Measurements from ENCODE around the gene LARP1B. TPM values are rescaled to one million over a fixed set of nuclear protein-coding genes. Genes with fewer than 3 reads are reported as not detected.
"Not testable (repeated sequence)": the region's sequence is repeated elsewhere in the genome, so short reads cannot be mapped to it uniquely, and the experiment has no call there.

LARP1B gene
- total RNA-seq, 2 experiments from 2014 or later: 13.8 to 14.0 TPM

- DNase-seq: no peak
- H3K4me1 Mint-ChIP-seq: no peaks in the 10 kb centered on the region
- peaks cover 1% of the 10 kb centered on the region for H3K9me3 Mint-ChIP-seq
- H3K4me3 Mint-ChIP-seq: no peak overlapping the region
- POLR2A ChIA-PET: no interaction called here
- CTCF ChIA-PET: no interaction called here
- no peaks in the 10 kb centered on the region for H3K27me3 Mint-ChIP-seq
- peaks cover 7% of the 10 kb centered on the region for H3K36me3 Mint-ChIP-seq (ENCODE audit: low read depth)
- no peak overlapping the region for H3K27ac Mint-ChIP-seq
Observed at GRCh38 chr4:128155231-128155855, 94.2 kb downstream of the LARP1B start.

DNA sequence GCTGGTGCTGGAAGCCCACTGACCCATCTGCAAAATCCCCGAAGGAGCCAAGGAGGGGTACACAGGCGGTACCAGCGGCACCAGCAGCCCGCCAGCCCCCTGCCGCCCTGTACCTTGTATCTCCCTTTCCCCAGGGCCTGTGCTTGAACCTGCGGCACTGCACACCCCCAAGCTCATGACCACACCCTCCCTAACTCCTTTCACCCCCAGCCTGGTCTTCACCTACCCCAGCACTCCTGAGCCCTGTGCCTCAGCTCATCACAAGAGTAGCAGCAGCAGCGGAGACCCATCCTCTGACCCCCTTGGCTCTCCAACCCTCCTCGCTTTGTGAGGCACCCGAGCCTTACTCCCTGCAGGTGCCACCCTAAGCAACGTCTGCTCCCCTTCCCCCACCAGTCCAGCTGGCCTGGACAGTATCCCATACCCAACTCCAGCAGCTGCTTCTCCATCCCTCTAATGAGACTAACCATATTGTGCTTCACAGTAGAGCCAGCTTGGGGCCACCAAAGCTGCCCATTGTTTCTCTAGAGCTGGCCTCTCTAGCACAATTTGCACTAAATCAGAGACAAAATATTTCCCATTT lies 94.9 kb downstream of the LARP1B start:
- no peak overlapping the region for H3K27ac Mint-ChIP-seq
- no peak for DNase-seq
- peaks cover 1% of the 10 kb centered on the region for H3K9me3 Mint-ChIP-seq
- H3K36me3 Mint-ChIP-seq (ENCODE audit: low read depth): peaks cover 7% of the 10 kb centered on the region
- H3K4me1 Mint-ChIP-seq: no peaks in the 10 kb centered on the region
- H3K27me3 Mint-ChIP-seq: no peaks in the 10 kb centered on the region
- ChIA-PET POLR2A (no interaction called here), CTCF (no interaction called here)
- no peak overlapping the region for H3K4me3 Mint-ChIP-seq

DNA sequence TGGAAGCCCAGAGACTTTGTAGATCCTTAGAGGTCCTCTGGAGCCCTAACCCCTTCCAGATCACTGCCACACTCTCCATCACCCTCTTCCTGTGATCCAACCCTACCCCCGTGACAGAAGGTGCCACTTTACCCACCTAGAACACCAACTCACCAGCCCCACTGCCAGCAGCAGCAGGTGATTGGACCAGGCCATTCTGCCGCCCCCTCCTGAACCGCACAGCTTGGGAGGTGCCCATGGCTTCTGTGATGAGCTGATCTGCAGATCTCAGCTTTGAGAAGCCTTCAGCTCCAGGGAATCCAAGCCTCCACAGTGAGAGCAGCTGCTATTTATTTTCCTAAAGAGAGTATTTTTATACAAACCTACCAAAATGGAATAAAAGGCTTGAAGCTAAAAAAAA lies 95.4 kb downstream of the LARP1B start:
- H3K27ac Mint-ChIP-seq; H3K9me3 Mint-ChIP-seq; CTCF ChIA-PET; POLR2A ChIA-PET; H3K36me3 Mint-ChIP-seq (ENCODE audit: low read depth); DNase-seq; H3K27me3 Mint-ChIP-seq; H3K4me1 Mint-ChIP-seq; H3K4me3 Mint-ChIP-seq: not testable (repeated sequence)

GRCh38 chr4:128158894-128159293 lies 97.8 kb downstream of the LARP1B start:
- ChIA-PET POLR2A (no interaction called here), CTCF (no interaction called here)
- no peaks in the 10 kb centered on the region for H3K4me1 Mint-ChIP-seq
- no peak for DNase-seq
- H3K9me3 Mint-ChIP-seq: peaks cover 1% of the 10 kb centered on the region
- H3K36me3 Mint-ChIP-seq (ENCODE audit: low read depth): peaks cover 7% of the 10 kb centered on the region
- no peak overlapping the region for H3K27ac Mint-ChIP-seq
- H3K27me3 Mint-ChIP-seq: no peaks in the 10 kb centered on the region
- no peak overlapping the region for H3K4me3 Mint-ChIP-seq

DNA sequence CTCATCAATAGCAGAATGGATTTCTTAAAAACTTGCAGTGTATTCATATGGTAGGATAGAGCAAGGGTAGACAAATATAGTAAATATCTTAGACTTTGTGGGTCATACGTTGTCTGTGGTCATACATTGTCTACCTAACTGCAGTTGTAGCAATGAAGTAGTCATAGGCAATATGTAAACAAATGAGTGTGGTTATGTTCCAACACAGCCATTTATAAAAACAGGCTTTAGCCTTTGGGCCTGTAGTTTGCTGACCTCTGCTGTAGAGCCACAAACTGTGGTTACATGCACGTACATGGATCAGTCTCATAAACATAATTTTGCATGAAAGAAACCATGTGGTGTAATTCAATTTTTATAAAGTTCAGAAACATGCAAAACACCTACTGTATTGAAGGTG lies 98.9 kb downstream of the LARP1B start:
- Mint-ChIP-seq H3K36me3 (ENCODE audit: low read depth) (peaks cover 7% of the 10 kb centered on the region), H3K27ac (no peak overlapping the region), H3K4me3 (no peak overlapping the region), H3K9me3 (peaks cover 1% of the 10 kb centered on the region), H3K4me1 (no peaks in the 10 kb centered on the region), H3K27me3 (no peaks in the 10 kb centered on the region)
- ChIA-PET CTCF (no interaction called here), POLR2A (no interaction called here)
- DNase-seq: no peak

DNA sequence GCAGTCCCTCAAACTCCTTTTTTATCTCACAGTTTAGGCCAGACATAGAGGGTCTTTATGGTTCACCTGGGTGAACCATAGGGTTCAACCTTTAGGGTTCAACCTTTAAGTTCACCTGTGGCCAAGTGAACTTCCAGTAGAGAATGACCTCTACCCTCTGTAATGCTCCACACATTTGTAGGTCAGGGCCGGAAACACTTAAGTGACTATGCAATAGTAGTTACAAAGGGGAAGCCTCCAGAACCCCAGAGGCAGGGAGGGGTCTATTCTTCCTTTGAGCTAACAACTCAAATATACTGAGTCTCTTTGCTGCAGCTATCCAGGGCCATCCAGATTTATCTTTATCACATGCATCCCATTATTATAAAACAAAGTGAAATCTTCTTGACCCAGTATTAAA lies 100.0 kb downstream of the LARP1B start:
- no peaks in the 10 kb centered on the region for H3K4me1 Mint-ChIP-seq
- DNase-seq: no peak
- H3K36me3 Mint-ChIP-seq (ENCODE audit: low read depth): peaks cover 4% of the 10 kb centered on the region
- H3K27ac Mint-ChIP-seq: no peak overlapping the region
- no peak overlapping the region for H3K4me3 Mint-ChIP-seq
- no peaks in the 10 kb centered on the region for H3K9me3 Mint-ChIP-seq
- H3K27me3 Mint-ChIP-seq: no peaks in the 10 kb centered on the region
- ChIA-PET CTCF (no interaction called here), POLR2A (no interaction called here)

DNA sequence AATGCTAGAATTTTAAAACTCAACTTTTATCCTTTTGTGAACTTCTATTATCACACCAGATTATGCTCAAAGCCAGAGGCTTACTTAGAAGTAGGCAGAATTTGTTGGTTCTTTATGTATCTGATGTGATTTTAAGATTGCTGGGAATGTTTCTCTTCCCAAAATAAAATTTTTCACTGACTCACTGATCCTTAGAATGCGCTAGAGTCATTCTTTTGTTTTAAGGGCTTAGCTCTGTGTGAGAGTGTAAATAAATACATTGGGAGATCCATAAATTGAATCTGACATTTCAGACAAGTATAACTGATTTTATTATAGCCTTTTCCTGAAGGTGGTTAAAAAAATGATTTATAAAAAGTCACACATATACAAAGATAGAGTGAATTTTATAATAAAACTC lies 101.3 kb downstream of the LARP1B start:
- no peak overlapping the region for H3K27ac Mint-ChIP-seq

DNA sequence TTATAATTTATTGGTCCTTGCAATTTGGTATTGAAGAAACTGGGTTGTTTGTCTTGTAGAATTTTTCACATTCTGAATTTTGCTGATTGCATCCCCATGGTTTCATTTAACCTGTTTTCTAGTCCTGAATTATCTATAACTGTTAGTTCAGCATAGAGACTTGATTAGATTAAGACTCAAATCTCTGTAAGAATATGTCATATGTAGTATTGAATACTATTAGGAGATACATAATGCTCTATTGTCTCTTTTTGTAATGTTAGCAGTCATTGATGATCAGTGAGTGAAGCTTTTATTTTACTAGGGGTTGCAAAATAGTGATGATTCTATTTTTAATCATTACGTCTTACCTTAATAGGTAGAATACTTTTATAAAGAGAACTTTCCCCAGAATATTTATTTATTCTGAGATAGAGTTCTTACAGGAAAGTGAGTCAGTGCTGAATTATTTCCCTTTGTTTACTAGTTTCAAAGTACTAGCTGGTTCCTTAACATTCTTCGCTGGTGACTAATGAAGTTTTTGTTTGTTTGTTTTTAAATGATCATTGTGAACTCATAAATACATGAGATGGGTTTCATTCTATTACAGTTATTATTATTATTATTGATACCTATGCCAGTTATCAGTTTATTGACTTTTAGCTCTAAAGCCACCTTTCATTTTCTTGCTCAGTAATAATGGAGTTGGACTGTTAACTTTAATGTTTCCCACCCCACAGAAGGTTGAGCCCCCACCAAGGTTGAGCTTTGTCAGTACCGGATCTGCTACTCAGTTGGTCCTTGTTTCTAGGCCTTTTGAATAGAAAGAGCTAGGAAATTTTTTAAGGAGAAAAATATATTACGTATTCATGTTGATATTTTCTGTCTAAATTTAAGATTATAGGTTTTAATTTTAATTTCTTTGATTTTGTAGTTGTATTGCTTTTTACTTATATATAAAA lies 102.3 kb downstream of the LARP1B start:
- no peak for DNase-seq
- no peak overlapping the region for H3K4me3 Mint-ChIP-seq
- no peak overlapping the region for H3K27ac Mint-ChIP-seq
- no peaks in the 10 kb centered on the region for H3K27me3 Mint-ChIP-seq
- H3K36me3 Mint-ChIP-seq (ENCODE audit: low read depth): no peaks in the 10 kb centered on the region
- H3K4me1 Mint-ChIP-seq: no peaks in the 10 kb centered on the region
- ChIA-PET POLR2A (no interaction called here), CTCF (interaction anchor here (1.0 kb wide), 1 partner anchor 12 kb away, joined by 3 read pairs; no protein-coding TSS in a partner anchor)
- H3K9me3 Mint-ChIP-seq: no peaks in the 10 kb centered on the region

More for the DNA sequence above, 101.3 kb downstream of the LARP1B start:
- H3K27me3 Mint-ChIP-seq: no peaks in the 10 kb centered on the region
- H3K4me3 Mint-ChIP-seq: no peak overlapping the region
- POLR2A ChIA-PET: no interaction called here
- DNase-seq: no peak
- H3K36me3 Mint-ChIP-seq (ENCODE audit: low read depth): no peaks in the 10 kb centered on the region
- H3K4me1 Mint-ChIP-seq: no peaks in the 10 kb centered on the region
- CTCF ChIA-PET: no interaction called here
- H3K9me3 Mint-ChIP-seq: no peaks in the 10 kb centered on the region

DNA sequence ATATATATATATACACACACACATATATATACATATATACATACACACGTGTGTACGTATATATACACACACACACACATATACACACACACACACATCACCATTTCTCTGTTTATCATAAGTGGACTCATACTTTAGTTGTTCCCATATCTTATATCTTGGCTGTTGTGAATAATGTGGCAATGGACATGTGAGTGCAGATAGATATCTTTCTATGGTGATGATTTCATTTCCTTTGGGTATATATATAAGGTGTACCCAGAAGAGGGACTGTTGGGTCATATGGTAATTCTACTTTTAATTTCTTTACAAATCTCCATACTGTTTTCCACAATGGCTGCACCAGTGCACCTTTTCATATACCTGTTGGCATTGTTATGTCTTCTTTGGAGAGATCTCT lies 105.9 kb downstream of the LARP1B start:
- no peaks in the 10 kb centered on the region for H3K4me1 Mint-ChIP-seq
- no peaks in the 10 kb centered on the region for H3K27me3 Mint-ChIP-seq
- ChIA-PET POLR2A (no interaction called here), CTCF (no interaction called here)
- no peak overlapping the region for H3K27ac Mint-ChIP-seq
- H3K36me3 Mint-ChIP-seq (ENCODE audit: low read depth): no peaks in the 10 kb centered on the region
- H3K9me3 Mint-ChIP-seq: no peaks in the 10 kb centered on the region
- H3K4me3 Mint-ChIP-seq: no peak overlapping the region
- DNase-seq: no peak

GRCh38 chr4:128168701-128169100 lies 107.6 kb downstream of the LARP1B start:
- no peak for DNase-seq
- ChIA-PET CTCF (no interaction called here), POLR2A (no interaction called here)
- no peaks in the 10 kb centered on the region for H3K36me3 Mint-ChIP-seq (ENCODE audit: low read depth)
- no peaks in the 10 kb centered on the region for H3K9me3 Mint-ChIP-seq
- no peak overlapping the region for H3K27ac Mint-ChIP-seq
- H3K4me3 Mint-ChIP-seq: no peak overlapping the region
- no peaks in the 10 kb centered on the region for H3K4me1 Mint-ChIP-seq
- no peaks in the 10 kb centered on the region for H3K27me3 Mint-ChIP-seq

DNA sequence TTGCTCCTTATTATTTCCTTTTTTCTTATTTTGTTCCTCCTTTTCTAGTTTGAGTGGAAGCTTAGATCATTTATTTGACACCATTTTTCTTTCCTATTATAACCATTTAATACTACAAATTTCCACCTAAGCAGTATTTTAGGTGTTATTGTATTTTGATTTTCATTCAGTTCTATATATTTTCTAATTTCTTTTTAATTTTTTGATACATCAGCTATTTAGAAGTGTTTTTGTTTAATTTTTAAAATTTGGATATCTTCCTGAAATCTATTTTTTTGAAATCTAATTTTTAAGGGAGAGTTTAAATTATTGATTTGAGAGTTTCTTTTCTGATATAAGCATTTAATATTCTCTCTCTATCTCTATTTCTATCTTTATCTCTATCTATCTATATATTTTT lies 108.1 kb downstream of the LARP1B start:
- Mint-ChIP-seq H3K36me3 (ENCODE audit: low read depth) (no peaks in the 10 kb centered on the region), H3K4me1 (no peaks in the 10 kb centered on the region), H3K9me3 (no peaks in the 10 kb centered on the region), H3K27me3 (no peaks in the 10 kb centered on the region), H3K4me3 (no peak overlapping the region), H3K27ac (no peak overlapping the region)
- POLR2A ChIA-PET: no interaction called here
- DNase-seq: no peak
- CTCF ChIA-PET: no interaction called here

GRCh38 chr4:128176643-128177042 lies 115.5 kb downstream of the LARP1B start:
- no peak overlapping the region for H3K27ac Mint-ChIP-seq
- no peak overlapping the region for H3K4me3 Mint-ChIP-seq
- no peak for DNase-seq
- H3K27me3 Mint-ChIP-seq: no peaks in the 10 kb centered on the region
- ChIA-PET CTCF (no interaction called here), POLR2A (no interaction called here)
- H3K9me3 Mint-ChIP-seq: no peaks in the 10 kb centered on the region
- peaks cover 8% of the 10 kb centered on the region for H3K4me1 Mint-ChIP-seq
- H3K36me3 Mint-ChIP-seq (ENCODE audit: low read depth): peaks cover 4% of the 10 kb centered on the region

DNA sequence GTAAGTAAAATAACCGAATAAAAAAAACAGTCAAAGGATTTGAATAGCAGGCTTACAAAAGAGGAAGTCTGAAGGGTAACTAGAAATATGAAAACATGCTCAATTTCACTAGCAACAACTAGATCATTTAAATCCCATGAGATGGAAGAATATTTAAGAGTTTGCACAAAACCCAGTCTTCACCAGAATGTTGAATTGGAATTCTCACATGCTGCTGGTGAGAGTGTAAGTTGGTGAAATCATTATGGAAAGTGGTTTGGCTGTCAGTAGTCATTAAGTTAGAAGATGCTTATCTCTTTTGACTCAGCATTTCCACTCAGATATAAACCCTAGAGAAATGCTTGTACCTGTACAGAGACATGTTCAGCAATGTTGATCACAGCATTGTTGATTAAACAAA lies 116.4 kb downstream of the LARP1B start:
- CTCF ChIA-PET: interaction anchor here (0.6 kb wide), 1 partner anchor 106 kb away, joined by 3 read pairs; no protein-coding TSS in a partner anchor
- Mint-ChIP-seq H3K27me3 (no peaks in the 10 kb centered on the region), H3K9me3 (no peaks in the 10 kb centered on the region), H3K4me3 (no peak overlapping the region), H3K36me3 (ENCODE audit: low read depth) (peaks cover 4% of the 10 kb centered on the region), H3K27ac (no peak overlapping the region), H3K4me1 (peaks cover 8% of the 10 kb centered on the region)
- POLR2A ChIA-PET: no interaction called here
- DNase-seq: no peak

- no peak overlapping the region for H3K4me3 Mint-ChIP-seq
Observed at GRCh38 chr4:128186623-128187022, 125.5 kb downstream of the LARP1B start.

More at GRCh38 chr4:128186623-128187022, 125.5 kb downstream of the LARP1B start:
- Mint-ChIP-seq H3K4me1 (peaks cover 5% of the 10 kb centered on the region), H3K9me3 (no peaks in the 10 kb centered on the region), H3K36me3 (ENCODE audit: low read depth) (no peaks in the 10 kb centered on the region), H3K27ac (no peak overlapping the region), H3K27me3 (no peaks in the 10 kb centered on the region)
- ChIA-PET CTCF (no interaction called here), POLR2A (no interaction called here)
- DNase-seq: no peak
